ENCODE measurements around the gene CHCHD2. TPM values are rescaled to one million over a fixed set of nuclear protein-coding genes. Genes with fewer than 3 reads are reported as not detected.
"Not testable (repeated sequence)": the region's sequence is repeated elsewhere in the genome, so short reads cannot be mapped to it uniquely, and the experiment has no call there.

CHCHD2 gene
- total and polyA plus RNA-seq, 9 of the 15 experiments (the other 6 are each of a cell fraction or from before 2014, with no cell fraction given) = 145 to 1,044 (median 648) TPM

GRCh38 chr7:56074371-56074791 lies 31.9 kb downstream of the CHCHD2 start (continued):
- TF ChIP-seq ZNF507 (tag; conservative IDR thresholded peaks at IDR 0.05) (no peak), RBM39 (optimal IDR thresholded peaks at IDR 0.05; ENCODE audit: low read depth, low read length) (peak; percentile 45), E4F1 (CRISPR knock-in tag; IDR thresholded peaks at IDR 0.05; ENCODE audit: borderline replicate concordance) (no peak), RAD21 (CRISPR knock-in tag; conservative IDR thresholded peaks at IDR 0.05 in 1 of 2, IDR thresholded peaks at IDR 0.05 in 1 of 2) (peak; percentile 88 to 91), NCOA6 (IDR thresholded peaks at IDR 0.05) (no peak), ARID2 (IDR thresholded peaks at IDR 0.05) (peak; percentile 83)
- TF ChIP-seq, protein P1, sequence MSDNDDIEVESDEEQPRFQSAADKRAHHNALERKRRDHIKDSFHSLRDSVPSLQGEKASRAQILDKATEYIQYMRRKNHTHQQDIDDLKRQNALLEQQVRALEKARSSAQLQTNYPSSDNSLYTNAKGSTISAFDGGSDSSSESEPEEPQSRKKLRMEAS (CRISPR knock-in tag; IDR thresholded peaks at IDR 0.05) = 0 out of 2 replicates have a peak, but pooled peaks have one; percentile 20
- TF ChIP-seq, protein P2, sequence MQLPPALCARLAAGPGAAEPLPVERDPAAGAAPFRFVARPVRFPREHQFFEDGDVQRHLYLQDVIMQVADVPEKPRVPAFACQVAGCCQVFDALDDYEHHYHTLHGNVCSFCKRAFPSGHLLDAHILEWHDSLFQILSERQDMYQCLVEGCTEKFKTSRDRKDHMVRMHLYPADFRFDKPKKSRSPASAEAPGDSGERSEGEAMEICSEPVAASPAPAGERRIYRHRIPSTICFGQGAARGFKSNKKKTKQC (CRISPR knock-in tag; IDR thresholded peaks at IDR 0.05) = no peak
- TF ChIP-seq, protein P3, sequence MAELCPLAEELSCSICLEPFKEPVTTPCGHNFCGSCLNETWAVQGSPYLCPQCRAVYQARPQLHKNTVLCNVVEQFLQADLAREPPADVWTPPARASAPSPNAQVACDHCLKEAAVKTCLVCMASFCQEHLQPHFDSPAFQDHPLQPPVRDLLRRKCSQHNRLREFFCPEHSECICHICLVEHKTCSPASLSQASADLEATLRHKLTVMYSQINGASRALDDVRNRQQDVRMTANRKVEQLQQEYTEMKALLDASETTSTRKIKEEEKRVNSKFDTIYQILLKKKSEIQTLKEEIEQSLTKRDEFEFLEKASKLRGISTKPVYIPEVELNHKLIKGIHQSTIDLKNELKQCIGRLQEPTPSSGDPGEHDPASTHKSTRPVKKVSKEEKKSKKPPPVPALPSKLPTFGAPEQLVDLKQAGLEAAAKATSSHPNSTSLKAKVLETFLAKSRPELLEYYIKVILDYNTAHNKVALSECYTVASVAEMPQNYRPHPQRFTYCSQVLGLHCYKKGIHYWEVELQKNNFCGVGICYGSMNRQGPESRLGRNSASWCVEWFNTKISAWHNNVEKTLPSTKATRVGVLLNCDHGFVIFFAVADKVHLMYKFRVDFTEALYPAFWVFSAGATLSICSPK (IDR thresholded peaks at IDR 0.05; ENCODE audit: borderline replicate concordance) = peak; percentile 99

GRCh38 chr7:56066376-56066775 lies 39.9 kb downstream of the CHCHD2 start:
- CTCF ChIA-PET (ENCODE audit: low intra/inter-chr PET ratio); H2AFZ ChIP-seq (ENCODE audit: low read depth, low read length); in situ Hi-C loops (cut with MboI); H3K27ac ChIP-seq (ENCODE audit: extremely low read depth, low read depth, low read length); DNase-seq (ENCODE audit: extremely low read depth in 1 of 4, low spot score in 3 of 4); H3K9me1 ChIP-seq (ENCODE audit: control insufficient read depth, insufficient read depth, low read length); FAIRE-seq; BruUV-seq (replicated peaks); H3K4me2 ChIP-seq (ENCODE audit: insufficient read depth, low read length); H4K20me1 ChIP-seq (replicated peaks; ENCODE audit: control insufficient read depth, insufficient read depth, low read length); H3K9me3 ChIP-seq (replicated peaks; ENCODE audit: control insufficient read depth, insufficient read depth, low read depth, low read length); ATAC-seq; H3K27me3 ChIP-seq (ENCODE audit: control insufficient read depth in 2 of 2, insufficient read depth in 2 of 2, low read length in 2 of 2); H3K9ac ChIP-seq (ENCODE audit: insufficient read depth in 1 of 2, low read depth in 2 of 2, low read length in 2 of 2); H3K4me3 ChIP-seq: not testable (repeated sequence)
- H3K79me2 ChIP-seq (ENCODE audit: control insufficient read depth, insufficient read depth, low read length) = peaks cover 29% of the 10 kb centered on the region; the same call in 2 of the 3 replicates
- peaks cover 59% of the 10 kb centered on the region for H3K36me3 ChIP-seq (ENCODE audit: control insufficient read depth, insufficient read depth, low read length)
- WGBS (ENCODE audit: insufficient coverage, low coverage, missing lambda C conversion rate) = 93% methylated on average over 10 of the region's 13 CpGs
- H3K4me1 ChIP-seq (replicated peaks in 1 of 2; ENCODE audit: control insufficient read depth in 2 of 2, insufficient read depth in 2 of 2, low read length in 2 of 2) = peaks cover 20 to 21% of the 10 kb centered on the region in 2 experiments
- POLR2A ChIA-PET = interaction anchor here (1.6 to 5.0 kb wide), 2 partner anchors 12 to 16 kb away, joined by 3 to 40 read pairs; partner anchors contain the start of genes CCT6A and PSPH
- intact Hi-C loops (cut with micrococcal nuclease) = loop anchor here (5.0 kb wide), 1 partner anchor 34 kb away; no protein-coding TSS in a partner anchor

Measured in K562 (cell line).